Measurements from ENCODE around the gene SHROOM1.

SHROOM1 gene

DNA sequence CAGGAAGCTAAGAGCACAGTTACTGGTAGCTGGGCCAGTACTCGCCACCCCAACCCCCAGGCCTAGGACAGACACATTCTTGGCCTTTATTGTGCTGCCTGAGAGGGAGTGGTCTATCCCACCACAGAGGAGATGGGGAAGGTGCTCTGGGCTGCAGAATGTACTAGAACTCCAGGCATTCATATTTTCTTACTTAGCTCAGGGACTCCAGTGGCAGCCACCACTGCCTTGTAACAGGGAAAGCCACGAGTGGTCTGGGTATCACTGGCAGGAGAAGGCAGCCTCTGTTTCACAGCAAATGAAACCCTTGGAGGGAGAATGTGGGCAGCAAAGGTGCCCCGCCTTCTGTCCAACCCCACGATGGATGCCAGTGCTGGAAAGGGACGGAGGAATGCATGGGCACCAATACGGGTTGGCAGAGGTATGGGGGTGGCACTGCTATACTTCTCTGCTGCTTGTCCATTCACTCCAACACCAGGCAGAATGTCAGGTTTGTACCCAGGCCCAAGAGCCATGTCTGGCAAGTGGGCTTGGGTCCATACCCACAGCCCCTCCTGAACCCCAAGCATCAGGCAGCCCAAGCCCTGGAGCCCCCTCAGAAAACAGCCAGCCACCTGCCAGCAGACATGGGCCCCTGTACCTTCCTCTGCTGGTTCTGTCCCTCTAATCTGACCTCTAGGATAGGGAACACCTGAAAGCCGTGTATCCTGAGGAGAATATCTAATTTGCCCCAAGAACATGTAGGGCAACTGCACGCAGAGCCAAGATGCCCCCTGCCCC lies 58.0 kb downstream of the SHROOM1 start:
- no peak overlapping the region for H3K4me3 ChIP-seq (ENCODE audit: low read length)
- no peak for DNase-seq (ENCODE audit: low read depth, low spot score)
